HS-27A (cell line): ENCODE data around the gene XXYLT1.
"Not testable (repeated sequence)": the region's sequence is repeated elsewhere in the genome, so short reads cannot be mapped to it uniquely, and the experiment has no call there.

Experiments used
- DNase-seq: peaks from one replicate; pipeline ENCODE4 v3.0.0-alpha.2; 2012; ENCODE audit warnings: low read depth, missing footprints

The XXYLT1 gene

GRCh38 chr3:195042743-195043606 is 228.0 kb downstream of the XXYLT1 start:
- DNase-seq = no peak

DNA sequence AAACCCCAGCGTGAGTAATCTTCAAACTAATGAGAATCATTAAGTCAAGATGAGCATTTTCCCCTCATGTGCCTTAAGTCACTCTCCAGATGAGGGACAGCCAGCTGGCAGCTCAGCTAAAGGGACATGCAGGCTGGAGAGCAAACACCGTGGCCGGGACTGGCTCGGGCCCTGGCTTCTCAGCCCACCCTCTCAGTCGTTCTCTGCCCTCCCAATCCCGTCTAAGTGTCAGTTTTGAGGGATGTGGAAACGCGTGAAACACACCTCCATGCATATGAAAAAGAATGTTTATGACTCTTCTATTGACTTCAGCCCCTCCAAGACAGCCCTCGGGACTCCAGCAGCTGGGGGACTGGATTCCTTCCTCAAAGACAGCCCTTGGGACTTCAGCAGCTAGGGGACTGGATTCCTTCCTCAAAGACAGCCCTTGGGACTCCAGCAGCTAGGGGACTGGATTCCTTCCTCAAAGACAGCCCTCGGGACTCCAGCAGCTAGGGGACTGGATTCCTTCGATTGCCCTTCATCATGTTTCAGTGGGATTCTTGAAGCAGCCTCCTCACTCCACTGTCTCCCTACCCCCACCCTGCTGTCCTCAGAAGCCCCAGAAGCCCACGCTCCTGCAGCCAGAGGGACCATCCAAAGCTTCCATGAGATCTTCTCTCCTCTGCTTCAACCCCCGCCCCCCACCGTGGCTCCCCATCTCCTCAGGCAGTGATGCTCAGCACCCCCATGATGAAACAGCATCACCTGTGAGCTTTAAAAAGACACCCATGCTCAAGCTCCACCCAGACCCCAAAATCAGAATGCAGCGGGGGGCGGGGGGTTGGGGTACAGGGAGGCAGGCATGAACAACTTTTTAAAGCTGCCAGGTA is 228.9 kb downstream of the XXYLT1 start:
- DNase-seq = no peak

GRCh38 chr3:195040773-195041520 is 230.0 kb downstream of the XXYLT1 start:
- no peak for DNase-seq

- DNase-seq = no peak
Observed at GRCh38 chr3:195040094-195040493, 230.9 kb downstream of the XXYLT1 start.

DNA sequence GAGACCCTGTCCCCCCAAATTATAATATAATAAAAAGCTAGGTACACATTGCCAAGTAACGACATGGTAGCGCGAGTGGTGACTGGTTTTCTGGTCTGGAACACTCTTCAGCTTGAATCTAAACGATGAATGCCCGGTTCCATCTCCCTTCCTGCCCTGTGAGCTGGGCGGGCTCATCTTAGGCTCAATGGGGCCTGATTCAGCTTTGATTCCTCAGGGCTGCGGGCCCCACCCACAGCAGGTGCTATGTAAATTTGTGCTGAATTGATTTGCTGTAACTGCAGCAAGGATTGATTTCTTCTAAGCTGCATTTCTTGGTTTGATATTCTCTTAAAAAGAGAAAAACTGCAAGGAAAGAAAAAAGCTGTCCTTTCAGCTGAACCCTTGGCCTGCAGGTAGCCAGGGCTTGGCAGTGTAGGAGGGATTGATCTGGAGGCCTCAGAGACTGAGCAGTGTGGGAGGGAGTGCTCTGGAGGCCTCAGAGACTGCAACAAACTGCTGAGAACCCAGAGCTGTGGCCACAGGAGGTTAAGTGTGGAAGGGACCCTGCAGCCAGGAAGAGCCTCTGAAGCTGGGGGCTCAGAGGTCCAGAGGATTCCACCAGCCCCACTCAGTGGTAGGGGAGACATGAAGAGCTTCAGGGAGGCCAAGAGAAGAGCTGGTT is 231.6 kb downstream of the XXYLT1 start:
- DNase-seq = no peak

GRCh38 chr3:195038161-195038560 is 232.8 kb downstream of the XXYLT1 start:
- DNase-seq = no peak

- DNase-seq = not testable (repeated sequence)
Observed at GRCh38 chr3:195037586-195037985, 233.4 kb downstream of the XXYLT1 start.

DNA sequence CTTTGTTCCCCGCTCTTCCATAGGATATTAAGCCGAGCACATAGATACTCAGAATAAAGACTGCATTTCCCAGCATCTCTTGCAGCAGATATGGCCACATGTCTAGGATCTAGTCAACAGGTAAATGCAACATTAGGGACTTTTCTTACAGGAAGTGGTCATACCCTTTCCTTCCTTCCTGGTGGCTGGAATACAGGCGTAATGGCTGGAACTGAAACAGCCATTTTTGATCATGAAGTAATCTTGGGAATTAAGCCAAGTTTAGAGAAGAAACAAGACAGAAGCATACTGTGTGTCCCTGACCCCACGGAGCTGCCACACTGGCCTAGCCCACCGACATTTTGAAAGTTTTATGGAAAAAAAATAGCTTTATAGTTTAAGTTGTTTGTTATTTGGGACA is 234.0 kb downstream of the XXYLT1 start:
- DNase-seq = no peak

DNA sequence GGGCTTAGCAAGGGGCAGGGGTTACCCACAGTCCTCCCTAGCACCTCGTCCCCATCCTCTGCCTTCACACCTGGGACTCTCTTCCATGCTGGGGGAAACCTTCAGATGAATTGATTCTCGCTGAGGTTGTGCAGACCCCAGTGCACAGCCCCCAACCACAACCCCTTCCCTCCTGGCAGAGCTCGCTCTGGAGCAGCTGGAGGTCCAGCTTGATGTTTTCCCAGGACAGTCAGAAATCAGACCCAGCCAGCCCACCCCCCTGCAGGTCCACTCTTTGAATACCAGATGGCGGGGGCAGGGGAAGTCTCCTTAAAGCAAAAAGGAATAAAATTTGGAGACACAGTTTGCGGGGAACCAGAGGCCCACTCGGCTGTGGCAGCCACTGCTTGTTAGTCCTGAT is 234.4 kb downstream of the XXYLT1 start:
- DNase-seq = no peak

DNA sequence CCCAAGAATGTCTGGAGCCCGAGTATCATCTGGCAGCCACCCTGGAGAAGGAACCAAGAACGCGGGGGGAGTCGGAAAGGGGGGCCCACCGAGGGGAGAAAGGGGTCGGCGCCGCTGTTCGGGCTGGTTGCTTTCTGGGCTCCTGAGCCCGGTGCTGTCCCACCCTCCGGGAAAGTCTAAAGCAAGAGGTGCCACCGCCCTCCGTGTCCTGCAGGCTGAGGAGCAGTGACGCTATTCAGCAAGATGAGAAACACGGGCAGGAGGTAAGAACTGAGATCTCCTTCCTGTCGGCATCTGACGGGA is 234.8 kb downstream of the XXYLT1 start:
- DNase-seq = no peak

- no peak for DNase-seq
Observed at GRCh38 chr3:195035345-195036202, 235.4 kb downstream of the XXYLT1 start.

DNA sequence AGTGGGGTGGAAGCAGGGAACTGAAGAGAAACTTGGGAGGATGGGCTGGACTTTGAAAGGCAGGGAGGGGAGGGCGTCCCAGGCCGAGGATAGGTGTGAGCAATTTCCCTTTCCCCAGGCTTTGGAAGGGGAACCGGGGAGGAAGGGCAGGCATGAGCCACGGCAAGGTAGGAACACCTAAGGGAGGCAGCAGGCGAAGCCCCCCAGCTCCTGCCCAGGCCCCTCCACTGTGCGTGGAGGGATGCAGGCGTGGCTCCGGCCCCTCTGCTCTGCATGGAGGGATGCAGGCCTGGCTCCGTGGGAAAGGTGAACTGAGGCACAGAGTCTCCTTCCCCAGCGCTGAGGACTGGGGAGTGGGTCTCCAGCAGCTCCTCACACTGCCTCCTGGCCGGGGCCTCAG is 236.4 kb downstream of the XXYLT1 start:
- no peak for DNase-seq

DNA sequence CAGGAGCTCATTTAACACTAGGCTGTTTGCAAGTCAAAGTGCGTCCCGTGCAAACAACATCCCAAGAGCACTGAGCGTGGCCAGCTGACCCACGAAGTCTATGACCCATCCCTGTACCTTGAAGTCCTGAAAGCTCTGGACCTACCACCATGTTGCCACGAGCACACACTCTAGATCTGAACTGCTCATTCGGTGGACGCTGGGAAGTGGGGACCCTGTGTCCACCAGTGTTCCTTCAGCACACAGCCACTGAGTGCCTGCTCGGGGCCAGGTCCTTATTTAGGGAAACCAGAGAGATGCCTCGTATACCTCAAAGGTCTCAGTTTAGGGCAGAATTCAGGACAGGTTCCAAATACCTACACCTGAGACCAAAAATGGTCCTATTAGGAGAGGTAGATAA is 236.9 kb downstream of the XXYLT1 start:
- DNase-seq = no peak

DNA sequence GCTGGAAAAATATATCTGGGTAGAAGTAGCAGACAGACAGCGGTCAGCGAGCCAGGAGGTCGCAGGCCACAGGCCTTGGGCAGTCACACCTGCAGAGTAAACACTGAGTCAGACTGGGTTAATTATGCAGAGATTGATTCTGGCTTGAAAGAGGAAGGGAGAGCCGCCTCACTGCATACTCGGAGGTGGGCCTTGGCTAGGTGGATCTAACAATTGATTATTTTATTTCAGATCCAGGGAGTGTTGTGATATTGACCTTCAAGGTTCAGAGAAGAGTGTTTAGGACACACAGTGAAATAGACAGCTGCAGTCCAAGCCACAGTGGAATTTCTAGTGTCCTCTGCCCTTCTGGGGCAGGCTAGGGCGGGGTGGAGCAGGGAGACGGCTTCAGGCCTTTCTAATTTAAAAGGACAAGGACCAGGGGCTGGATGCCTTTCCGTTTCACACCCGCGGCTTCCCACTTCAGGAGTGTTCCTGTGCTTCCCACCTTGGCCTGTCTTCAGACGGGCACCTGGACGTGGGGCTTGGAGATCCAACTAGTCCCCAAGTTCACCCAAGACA is 237.3 kb downstream of the XXYLT1 start:
- no peak for DNase-seq

GRCh38 chr3:195032955-195033354 is 238.0 kb downstream of the XXYLT1 start:
- DNase-seq = no peak

DNA sequence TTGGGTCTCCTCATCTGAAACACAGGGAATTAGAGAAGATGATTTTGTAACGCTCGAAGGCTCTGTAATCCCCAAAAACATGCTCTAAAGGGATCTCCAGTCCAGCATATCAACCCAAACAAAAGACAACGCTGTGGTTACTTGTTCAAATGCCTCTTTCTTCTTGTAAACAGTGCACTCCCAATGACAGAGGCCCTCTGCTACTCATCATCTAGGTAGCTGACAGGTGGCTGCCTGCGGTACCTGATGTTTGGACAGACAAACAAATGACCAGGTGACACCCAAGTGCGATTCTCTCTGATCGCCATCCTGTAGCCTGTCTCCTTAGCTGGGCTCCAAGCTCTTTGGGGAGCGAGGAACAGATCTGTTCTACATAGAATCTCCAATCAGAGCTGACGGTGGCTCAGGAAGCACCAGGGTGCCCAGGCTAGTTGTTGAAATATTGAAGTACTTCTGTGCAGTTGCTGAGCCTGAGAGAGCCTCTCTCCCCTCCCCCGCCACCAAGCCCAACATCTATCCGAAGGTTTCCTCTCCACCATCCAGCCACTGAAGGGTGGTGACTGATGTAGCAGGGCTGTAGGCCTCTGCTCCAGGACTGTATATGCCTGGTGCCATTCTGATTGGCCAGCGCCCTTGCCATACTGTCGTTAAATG is 238.7 kb downstream of the XXYLT1 start:
- DNase-seq = no peak

DNA sequence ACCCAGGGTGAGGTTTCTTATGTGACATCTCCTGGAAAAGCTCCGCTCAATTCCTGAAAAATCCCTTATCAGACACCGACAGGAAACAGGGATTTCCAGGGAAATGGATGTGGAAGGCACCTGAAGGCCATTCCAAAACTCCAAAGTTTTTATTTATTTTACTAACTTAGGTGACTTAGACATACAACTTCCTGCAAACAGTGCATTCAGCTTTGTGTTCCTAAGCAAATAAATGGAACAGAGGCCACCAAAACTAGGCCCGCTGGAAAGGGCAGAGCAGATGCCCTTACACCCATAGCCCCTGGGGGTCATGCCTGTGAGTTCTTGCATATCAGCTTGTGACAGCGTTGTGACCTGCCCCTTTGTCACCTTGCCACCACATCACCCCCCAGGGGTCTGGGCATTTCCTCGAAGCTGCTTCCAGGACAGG is 239.4 kb downstream of the XXYLT1 start:
- DNase-seq = no peak

- DNase-seq = no peak
Observed at GRCh38 chr3:195030791-195031321, 240.1 kb downstream of the XXYLT1 start.

DNA sequence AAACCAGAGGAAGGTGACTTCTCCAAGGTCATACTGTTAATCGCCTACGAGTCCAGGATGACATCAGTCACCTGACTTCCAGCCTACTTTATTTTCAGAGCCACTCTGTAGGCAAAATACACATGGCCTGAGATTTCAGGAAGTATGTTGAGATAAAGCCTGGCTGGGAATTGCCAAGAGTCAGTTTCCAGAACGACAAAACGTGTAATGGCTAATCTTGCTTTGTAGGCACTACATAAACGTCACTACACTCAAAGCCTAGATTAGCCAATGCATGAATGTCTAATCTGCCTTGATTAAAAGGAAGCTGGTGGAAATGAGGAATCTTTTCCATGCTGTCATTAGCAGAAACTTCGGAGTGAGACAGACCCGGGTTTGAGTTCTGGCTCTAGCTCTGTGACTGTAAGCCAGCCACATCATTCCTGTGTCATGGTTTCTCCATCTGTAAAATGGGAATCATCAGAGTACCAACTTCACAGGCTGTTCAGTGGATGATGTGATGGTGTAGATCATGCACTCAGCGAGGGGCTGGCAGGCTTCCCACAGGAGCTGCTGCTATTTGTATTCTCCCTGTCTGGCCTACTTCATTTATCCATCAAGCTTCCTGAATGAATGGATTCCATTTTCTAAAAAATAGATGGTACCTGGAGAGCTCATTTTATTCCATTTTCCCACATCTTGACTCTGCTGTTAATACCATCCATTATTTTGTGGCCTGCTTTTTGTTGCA is 241.9 kb downstream of the XXYLT1 start:
- DNase-seq = no peak
